Placental pericyte (primary cell): ENCODE results near the gene STX8. TPM values are rescaled to one million over a fixed set of nuclear protein-coding genes. Genes with fewer than 3 reads are reported as not detected.

Source experiments
- small RNA-seq: library from RNA; depleted of rRNA; stranded (forward); fragments of <200 nt; gene quantifications from one replicate; pipeline ENCODE3, GENCODE V24; 2012; ENCODE audit warnings: low replicate concordance
- total RNA-seq: library from RNA; depleted of rRNA; stranded (reverse); fragments of >200 nt; gene quantifications from 2 replicates; pipeline ENCODE4 v1.2.3, GENCODE V29; 2012

Gene STX8, protein sequence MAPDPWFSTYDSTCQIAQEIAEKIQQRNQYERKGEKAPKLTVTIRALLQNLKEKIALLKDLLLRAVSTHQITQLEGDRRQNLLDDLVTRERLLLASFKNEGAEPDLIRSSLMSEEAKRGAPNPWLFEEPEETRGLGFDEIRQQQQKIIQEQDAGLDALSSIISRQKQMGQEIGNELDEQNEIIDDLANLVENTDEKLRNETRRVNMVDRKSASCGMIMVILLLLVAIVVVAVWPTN
- 41.1 and 44.4 TPM in 2 replicates for total RNA-seq

DNA sequence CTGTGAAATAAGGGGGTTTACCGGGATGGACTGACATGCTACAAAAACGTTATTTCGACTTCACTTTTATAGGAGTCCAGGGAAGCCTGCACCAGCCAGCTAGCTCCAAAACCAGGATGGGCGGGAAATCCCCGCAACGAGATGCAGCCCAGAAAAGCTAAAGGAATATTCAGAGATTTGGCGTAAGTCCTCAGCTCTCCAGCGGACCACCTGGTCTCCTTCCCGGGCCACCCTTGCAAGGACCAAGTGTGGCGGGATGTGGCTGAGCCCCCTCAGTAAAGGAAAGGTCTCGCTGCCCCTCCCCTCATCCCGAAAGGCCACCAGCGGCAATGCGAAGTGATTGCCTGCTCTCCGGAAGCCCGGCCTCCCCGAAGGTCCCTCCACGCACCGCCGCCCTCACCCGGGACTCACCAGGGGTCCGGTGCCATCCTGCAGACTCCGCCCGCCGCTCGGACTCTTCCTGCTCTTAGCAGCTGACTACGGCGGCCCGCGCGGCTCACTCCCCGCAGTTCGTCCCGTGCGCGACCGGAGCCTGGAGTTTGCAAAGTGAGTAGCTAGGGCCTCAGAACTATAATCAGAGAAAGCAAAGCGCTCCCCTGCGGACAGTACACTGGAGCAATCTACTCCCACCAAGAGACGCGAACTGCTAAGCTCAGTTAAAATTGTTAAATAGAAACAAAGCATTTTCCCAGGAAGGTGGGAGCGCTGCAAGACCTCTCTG, at the start of gene STX8:
TSS of gene STX8 (minus strand) at position 440 of the 721 bp plus-strand sequence. CDS start at position 428, 12 bp downstream.

DNA sequence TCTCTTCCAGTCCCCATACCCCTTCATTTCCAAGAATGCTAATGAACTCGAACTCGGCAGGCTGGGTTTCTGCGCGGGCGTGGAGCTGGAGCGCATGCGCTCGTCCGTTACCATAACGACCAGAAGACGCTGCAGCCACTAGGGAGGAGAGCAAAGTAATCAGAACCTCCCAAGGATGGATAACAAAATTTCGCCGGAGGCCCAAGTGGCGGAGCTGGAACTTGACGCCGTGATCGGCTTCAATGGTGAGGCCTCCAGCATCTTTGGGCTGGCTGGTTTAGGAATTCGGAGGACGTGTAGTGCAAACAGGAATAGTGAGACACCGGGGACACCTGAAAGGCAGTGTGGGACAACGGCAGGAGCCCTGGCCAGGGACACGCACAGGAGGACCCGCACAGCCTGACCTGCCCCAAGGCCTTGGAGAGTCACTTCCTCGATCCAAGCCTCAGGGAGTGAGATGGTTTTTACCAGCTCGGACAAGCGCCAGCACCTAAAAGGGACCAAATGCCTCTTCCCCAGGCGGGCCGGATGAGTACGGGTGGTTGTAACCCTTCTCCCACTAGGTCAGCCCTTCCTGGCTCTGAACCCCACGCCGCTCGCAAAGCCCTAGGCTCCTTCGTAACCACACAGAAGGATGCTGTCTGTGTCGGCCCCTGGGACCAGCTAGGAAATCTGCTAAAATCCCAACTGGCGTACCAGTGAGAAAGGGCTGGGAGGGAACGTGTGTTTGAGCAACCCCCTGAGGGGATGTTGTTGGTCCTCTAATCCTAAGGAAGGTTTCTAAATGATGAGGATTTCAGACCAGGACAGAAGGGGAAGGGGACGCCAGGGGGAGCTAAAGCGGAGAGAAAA, 1.1 kb upstream of the STX8 start, which contains the start of gene CFAP52:
TSS of gene CFAP52 (plus strand) at position 122 of the 852 bp plus-strand sequence. CDS start at position 176, 54 bp downstream.

Small RNA genes within 50 kb of the gene (small RNA-seq; reads per million reads assigned to genes)
- not detected for gene AC005695.3

Other genes with a start within 250 kb of the STX8 start
- not detected in 2 replicates for gene CFAP52, start 822 bp upstream of the STX8 start, total RNA-seq
- 0.43 and 0.44 TPM in 2 replicates for gene USP43, start 69.7 kb upstream of the STX8 start, total RNA-seq
- gene DHRS7C, start 215.8 kb upstream of the STX8 start, total RNA-seq = not detected in 2 replicates
- not detected in 2 replicates for gene GSG1L2, start 246.3 kb upstream of the STX8 start, total RNA-seq